HG03159 (cell line): ENCODE data around the gene TNIP3.

ENCODE experiments used
- ATAC-seq: cut with Tn5 transposase; IDR thresholded peaks from one replicate; pipeline ENCODE4 v1.9.1; 2021; ENCODE audit warnings: mild to moderate bottlenecking, moderate library complexity; ENCODE audit not compliant: unreplicated experiment

TNIP3 gene

DNA sequence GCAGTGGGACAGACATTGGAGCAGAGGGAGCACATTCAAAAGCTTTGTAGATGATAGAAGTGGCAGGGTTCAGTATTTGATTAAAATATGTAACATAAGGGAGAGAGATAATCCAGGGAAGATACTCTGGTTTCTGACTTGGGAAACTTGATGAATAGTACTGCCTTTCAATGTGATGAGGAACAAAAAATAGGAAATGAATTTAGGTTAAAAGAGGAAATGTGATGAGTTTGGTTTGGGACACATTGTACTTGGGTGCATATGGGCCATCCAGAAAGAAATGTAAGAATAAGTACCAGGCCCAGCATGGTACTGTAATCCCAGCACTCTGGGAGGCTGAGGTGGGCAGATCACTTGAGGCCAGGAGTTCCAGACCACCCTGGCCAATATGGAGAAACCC lies 70.9 kb downstream of the TNIP3 start:
- no peak for ATAC-seq

DNA sequence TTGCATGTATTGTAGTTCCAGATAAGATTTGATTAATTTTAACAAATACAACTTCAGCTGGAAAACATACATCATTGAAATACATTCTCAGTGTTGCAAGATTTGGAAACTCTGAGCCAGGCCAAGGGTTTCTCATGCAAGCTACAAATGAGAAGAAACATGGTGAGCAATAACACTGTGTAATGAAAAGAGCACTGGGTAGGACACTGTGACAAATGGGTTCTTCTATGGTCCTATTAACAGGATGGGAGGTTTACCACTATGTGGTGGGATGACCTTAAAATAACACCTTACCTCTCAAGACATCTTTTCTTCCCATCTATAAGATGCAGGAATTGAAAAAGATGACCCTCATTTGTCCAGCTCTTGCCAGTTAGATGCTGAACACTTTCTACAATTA lies 72.2 kb downstream of the TNIP3 start:
- no peak for ATAC-seq

DNA sequence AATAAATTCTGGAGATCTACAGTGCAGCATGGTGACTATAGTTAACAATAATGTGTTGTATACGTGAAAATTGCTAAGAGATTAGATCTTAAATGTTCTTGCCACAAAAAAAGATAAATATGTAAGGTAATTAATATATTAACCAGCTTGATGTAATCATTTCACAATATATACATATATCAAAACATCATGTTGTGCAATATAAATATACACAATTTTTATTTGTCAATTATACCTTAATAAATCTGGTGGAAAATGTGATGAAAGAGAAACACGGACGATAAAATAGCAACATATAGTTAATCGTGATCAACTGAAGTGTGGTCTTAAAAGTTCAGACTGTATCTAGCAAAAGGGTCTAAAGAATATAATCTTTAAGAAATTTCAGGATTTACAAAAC lies 75.3 kb downstream of the TNIP3 start:
- ATAC-seq = no peak
